HuH-7 (cell line): Measurements from ENCODE around the gene ME1.

Experiments
- DNase-seq: peaks from one replicate; pipeline ENCODE4 v3.0.0; 2011; ENCODE audit warnings: low spot score

Gene ME1

GRCh38 chr6:83190626-83191025, 240.2 kb downstream of the ME1 start:
- DNase-seq, result peak; percentile 23

DNA sequence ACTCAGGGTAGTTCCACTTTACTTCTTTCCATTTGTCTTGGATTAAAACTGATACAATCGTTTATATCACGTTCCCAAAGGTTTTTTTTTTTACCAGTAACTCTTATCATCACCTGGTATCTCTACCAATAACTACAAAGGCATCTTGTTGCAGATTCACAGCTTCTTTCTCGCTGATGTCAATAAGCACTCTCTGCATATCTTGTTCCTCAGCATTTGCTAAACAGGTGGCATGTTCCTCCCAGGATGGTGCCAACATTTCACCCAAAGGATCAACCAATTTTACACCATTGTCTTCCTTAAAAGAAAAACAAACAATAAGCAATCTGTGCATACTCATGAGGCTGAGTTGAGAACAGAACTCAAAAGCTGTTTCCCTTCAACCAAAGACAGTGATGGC, 242.3 kb downstream of the ME1 start:
- DNase-seq, result no peak

DNA sequence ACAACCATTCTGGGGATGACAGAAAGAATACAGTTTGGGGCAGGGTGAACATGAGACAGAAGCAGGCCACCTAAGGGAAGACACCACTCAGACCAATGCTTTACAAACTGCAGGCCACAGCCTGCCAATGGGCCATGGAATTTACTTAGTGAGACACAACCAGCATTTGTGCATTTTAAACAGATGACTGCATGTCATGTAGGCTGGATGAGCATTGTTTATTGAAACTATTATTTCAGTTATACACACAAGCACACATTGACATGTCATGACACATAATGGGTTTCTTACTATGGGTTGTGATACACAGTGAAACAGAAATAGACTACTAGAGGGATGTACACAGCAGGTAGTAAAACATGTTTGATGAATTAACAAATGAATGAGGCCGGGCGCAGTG, 245.8 kb downstream of the ME1 start:
- no peak for DNase-seq

GRCh38 chr6:83183082-83183828, 247.6 kb downstream of the ME1 start:
- no peak for DNase-seq

GRCh38 chr6:83182114-83182513, 248.7 kb downstream of the ME1 start:
- DNase-seq, result no peak

- no peak for DNase-seq
Measured at GRCh38 chr6:83180426-83180950, 250.4 kb downstream of the ME1 start.

DNA sequence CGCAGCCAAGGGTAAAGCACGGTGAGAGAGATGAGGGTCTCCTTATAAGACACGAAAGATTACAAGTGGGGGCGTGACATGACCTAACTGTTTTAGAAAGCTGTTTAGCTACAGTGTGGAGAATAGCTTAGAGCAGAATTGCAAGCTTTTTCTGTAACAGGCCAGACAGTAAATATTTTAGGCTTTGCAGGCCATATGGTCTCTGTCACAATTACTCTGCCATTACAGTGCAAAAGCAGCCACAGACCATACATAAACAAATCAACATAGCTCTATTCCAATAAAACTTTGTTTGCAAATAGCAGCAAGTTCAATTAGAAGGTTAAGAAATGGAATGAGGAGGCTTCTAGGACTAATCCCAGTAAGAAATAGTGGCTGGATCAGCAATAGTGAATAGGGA, 254.6 kb downstream of the ME1 start:
- no peak for DNase-seq

DNA sequence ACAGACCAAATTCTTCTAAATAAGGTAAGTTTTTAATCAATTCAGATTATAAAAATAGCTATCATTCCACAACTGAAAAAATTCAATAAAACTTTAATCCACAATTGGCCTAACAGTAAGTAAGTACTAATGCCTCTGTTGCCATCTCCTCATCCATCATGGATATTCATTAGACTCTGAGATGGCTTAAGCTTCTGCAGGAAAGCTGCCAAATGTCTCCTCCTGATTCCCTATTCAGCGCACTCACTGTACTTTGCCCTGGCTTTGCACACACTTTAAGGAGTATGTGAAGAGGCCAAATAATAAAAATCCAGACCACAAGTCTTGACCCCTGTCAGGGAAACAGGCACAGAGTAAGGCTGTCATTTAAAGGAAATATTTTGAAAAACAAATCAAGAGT, 261.3 kb downstream of the ME1 start:
- DNase-seq, result no peak

GRCh38 chr6:83169106-83169505, 261.7 kb downstream of the ME1 start:
- DNase-seq, result no peak

GRCh38 chr6:83168556-83168955, 262.3 kb downstream of the ME1 start:
- DNase-seq, result no peak

DNA sequence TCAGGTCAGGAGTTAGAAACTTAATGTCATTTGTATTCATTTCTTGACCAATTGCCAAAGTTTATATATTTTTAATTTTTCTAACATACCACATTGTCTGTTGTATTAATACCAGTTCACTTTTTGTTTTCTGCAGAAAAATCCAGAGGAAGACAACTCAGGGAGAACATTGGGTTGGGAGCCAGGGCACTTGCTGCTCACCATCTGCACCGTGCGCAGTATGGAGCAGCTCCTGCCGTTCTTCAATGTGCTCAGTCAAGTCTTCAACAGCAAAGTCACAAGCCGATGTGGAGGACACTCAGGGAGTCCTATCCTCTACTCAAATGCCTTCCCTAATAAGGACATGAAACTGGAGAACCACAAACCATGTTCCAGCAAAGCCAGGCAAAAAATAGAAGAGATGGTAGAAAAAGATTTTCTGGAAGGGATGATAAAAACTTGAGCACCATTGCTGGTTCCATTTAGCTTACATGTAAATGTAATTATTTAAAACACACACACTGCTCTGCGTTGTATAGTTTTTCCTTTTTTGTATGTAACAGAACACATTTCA, 263.0 kb downstream of the ME1 start:
- DNase-seq, result no peak
